ENCODE results near the gene REG1B.

DNA sequence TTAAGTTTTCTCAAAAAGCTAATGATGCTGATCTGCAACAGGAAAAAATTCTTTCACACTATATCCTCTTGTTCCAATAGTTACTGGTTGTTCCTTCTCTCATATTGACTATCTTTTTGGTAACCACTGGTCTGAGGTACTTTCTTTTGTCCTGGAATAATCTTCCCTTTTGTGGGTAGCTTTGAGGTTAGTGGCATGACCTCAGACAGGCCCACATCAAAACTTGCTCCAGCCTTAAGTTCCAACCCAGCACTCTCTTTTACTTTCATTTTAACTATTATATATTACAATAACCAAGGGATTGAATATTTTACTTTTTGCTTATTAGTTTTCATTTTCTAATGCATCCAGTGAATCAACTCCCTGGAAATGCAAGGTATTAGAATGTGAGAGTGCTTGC lies 42.0 kb upstream of the REG1B start:
- TF ChIP-seq, protein P1, sequence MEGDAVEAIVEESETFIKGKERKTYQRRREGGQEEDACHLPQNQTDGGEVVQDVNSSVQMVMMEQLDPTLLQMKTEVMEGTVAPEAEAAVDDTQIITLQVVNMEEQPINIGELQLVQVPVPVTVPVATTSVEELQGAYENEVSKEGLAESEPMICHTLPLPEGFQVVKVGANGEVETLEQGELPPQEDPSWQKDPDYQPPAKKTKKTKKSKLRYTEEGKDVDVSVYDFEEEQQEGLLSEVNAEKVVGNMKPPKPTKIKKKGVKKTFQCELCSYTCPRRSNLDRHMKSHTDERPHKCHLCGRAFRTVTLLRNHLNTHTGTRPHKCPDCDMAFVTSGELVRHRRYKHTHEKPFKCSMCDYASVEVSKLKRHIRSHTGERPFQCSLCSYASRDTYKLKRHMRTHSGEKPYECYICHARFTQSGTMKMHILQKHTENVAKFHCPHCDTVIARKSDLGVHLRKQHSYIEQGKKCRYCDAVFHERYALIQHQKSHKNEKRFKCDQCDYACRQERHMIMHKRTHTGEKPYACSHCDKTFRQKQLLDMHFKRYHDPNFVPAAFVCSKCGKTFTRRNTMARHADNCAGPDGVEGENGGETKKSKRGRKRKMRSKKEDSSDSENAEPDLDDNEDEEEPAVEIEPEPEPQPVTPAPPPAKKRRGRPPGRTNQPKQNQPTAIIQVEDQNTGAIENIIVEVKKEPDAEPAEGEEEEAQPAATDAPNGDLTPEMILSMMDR (IDR thresholded peaks at IDR 0.05; ENCODE audit: low read length) = no peak
- no peak for TF ChIP-seq EZH2 (IDR thresholded peaks at IDR 0.05; ENCODE audit: borderline replicate concordance, low read length)
